ENCODE results near the gene MTREX.
"Not testable (repeated sequence)": the region's sequence is repeated elsewhere in the genome, so short reads cannot be mapped to it uniquely, and the experiment has no call there.

The MTREX gene

DNA sequence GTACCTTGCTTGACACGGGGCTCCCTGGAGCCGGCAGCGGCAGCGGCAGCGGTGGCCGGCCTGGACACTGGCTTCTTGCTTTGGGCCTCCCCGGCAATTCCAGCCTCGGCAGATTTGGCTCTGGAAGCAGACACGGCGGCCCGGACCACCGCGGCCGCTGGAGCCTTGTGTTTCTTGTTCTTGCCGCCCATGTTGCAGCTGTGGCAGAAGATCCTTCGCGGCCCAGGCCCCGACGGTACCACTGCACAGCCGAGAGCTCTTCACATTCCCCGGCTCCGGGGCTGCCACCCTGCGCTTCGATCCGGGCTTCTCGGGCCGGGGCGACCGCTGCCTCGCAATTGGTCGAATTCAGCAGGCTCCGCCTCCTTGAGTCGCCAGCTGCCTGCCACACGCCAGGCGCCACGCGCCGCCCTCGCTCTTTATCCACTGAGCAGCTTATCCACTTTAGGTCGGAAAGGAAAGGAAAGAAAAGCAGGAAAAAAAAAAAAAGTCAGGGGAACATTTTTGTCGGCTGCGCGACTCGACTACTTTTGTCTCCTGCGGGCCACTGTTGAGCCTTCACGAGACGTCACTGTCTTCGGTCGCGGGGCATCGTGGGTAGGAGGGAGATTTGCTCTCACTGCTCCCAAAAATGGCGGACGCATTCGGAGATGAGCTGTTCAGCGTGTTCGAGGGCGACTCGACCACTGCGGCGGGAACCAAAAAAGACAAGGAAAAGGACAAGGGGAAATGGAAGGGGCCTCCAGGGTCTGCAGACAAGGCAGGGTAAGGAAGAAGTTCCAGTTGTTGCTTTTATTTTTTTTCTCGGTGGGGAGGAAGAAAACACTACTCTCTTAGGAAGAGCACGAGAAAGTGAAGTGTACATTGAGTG is at the start of gene MTREX, which contains the start of gene DHX29:
MTREX (plus strand) TSS at position 607 of the 871 bp plus-strand sequence; CDS start at position 632, 25 bp downstream.
DHX29 (minus strand) TSS at position 312 of the 871 bp plus-strand sequence; CDS start at position 191, 121 bp downstream.
- peak; percentile 95 for DNase-seq

DNA sequence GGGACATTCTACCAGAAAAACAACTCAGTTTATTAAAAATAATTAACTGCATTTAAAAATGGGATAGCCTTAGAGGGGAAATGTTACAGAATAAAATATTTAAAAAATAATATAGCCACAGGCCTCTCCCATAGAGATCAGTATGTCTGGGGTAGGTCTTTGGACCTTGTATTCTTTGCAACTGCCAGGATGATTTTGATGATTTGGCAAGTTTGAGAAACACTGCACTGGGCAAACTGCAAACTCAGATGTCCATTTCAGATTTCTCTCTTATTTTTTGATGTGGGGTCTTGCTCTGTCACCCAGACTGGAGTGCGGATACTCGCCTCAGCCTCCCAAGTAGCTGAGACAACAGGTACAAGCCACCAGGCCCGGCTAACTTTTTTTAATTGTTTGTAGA is 49.5 kb upstream of the MTREX start:
- no peak for DNase-seq

DNA sequence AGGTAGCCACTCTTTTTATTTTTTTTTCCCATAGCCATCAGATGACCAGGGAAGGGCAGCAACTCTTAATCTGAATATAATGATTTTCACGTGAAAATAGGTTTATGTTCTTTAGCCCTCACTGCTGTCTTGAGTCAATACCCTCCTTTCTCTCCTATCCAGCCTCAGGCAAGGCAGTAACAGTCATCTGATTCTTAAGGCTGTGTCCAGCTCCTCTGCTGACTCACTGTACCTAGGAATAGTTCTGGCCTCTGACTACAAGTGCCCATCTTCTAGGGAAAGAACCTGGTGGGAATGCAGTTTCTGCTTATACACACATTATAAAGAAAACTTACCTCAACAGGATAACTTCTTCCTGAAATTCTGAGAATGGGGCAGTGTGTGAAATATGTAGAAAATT is 31.0 kb upstream of the MTREX start:
- DNase-seq = no peak

DNA sequence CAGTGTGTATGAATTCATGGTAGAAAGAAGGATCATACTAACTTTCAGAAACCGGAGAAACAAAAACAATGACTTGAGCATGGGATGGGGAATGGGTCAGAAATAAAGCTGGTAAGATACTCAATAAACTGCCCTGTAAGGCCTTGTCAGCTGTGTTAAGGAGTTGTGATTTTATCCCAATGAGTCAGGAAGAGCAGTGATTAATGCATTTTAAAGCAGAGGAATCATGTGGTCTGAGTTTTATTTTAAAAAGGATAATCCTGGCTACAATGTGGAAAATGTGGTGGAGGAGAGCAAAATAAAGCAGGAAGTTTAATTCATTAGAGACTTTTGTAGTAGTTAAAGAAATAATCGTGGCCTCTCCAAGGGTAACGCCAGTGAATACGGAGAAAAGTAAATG is 29.0 kb upstream of the MTREX start:
- no peak for DNase-seq

DNA sequence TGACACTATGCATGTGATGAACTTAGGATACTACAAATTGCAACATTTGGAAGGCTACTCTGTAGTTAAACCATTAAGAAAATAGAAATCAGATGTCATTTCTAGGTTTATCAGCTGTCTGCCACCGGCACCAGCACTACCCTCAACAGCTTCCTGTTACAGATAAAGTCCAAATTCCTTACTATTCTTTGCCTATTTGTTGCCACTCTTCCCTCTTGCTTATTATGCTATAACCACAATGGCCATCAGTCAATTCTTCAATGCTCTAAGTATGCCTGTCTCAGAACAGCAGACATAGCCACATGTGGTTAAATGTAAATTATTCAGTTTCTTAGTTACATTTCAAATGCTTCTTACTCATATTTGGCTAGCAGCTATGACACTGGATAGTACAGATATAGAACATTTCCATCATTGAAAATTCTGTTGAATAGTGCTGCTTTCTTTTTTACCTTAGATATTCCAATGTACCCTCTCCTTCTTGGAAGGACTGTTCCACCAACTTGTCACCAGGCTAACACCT is 21.3 kb upstream of the MTREX start:
- peak; percentile 50 for DNase-seq

DNA sequence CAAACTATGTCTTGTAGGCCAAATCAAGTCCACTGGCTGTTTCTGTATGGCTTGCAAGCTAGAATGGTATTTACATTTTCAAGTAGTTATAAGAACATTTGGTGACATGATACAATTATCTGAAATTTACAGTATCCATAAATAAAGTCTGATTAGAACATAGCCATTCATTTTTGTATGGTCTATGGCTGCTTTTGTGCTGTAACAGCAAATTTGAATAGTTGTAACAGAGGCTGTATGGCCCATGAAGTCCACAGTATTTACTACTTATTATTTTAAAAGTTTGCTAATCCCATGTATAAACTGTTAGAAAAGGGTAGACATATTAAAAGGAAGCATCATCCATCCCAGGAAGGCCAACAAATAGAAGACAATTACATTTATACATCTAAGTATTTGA is 18.0 kb upstream of the MTREX start:
- no peak for DNase-seq

DNA sequence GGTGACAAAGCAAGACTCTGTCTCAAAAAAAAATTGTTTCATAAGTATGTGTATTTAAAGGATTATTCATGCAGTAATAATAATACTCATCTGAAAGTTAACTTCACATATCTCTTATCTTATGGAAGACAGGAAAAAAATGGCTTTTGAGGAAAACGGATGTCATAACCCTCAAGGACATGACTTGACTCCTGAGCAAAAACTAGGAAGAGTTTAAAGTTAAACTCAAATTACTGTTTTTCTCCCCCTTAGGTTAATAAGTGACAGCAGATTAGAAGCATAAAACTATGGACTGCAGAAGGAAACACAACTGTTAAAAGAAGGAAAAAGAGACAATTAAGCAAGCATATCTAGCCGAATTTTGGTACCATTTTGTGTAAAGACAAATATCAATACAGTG is 16.8 kb upstream of the MTREX start:
- DNase-seq = no peak

DNA sequence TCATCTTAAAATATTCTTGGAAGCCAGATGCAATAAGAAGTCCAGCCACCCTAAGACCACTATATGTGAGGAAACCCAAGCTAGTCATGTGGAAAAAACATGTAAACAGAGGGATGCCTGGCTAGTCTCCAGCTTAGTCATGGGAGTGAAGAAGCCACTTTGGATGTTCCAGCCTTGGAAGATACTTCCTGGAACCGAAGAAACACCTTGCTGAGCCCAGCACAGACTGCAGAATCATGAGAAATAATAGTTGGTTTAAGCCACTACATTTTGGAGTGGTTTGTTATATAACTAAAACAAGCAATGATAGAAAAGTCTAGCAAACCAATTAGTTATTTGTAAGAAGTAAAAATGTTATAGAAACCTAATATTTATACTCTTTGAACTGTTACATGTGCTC is 12.9 kb upstream of the MTREX start:
- no peak for DNase-seq

DNA sequence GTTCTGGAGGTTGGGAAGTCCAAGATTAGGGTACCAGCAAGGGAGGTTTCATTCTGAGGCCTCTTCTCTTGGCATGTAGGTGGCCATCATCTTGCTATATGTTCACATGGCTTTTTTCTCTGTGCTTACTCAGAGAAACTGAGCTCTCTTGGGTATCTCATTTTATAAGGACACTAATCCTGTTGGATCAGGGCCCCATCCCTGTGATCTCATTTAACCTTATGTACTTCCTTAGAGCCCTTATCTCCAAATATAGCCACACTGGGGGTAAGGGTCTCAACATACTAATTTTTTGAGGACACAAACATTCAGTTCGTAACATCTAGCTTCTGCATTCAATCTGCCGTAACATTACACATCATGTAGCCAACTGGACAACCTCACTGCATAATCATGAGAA is 6.9 kb upstream of the MTREX start:
- DNase-seq = no peak

DNA sequence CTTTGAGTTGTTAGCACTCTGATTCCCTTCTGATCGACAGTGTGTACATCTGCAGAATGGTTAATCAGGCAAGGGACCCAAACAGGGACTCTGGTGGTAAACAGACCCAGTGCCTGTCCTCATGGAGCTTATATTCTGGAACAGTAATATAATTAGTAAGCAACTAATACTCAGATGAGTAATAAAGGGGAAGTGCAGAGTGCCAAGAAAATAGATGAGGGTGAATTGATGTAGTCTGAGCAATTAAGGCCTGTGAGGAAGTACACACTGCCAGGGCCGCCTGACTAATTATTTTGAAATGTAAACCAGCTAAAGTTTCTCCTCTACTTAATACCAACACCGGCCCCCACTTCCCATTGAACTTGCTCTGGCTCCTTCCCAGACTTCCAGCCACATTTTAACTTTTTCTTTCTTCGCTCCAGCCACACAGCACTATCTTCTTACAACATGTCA is 4.5 kb upstream of the MTREX start:
- no peak for DNase-seq

DNA sequence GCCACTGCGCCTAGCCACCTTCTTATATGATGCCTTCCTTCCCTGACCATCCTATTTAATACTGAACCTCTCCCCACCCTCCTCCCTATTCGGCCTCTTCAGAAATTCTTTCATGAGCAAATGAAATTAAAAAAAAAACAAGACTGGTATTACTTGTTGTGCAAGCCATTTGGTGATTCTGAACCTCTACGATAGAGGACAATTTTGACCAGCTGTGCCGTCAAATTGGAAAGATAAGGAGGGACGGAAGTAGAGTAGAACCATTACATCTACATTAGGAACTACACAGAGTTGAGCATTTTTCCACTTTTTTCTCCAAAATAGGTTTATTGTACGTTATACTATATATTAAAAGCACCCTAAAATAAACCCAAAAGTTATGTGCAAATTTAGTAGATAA is 3.2 kb upstream of the MTREX start:
- peak; percentile 76 for DNase-seq

DNA sequence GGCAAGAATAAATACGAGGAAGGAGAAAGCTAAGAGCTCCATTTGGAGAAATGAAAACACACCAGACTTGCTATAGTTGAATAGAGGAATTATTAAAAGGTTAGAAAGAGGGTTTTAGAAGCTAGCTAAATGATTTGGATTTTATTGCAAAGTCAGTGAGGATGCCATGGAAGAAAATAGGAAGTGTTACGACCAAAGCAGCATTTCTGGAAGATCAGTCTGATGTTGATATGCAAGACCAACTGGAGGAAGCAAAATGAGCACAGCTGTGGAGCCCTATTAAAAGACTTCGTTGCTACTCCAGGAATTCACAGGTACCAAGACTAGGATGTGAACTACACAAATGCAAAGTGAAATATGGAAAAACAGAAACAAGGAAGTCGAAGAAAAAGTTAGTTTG is 2.4 kb upstream of the MTREX start:
- peak; percentile 54 for DNase-seq

DNA sequence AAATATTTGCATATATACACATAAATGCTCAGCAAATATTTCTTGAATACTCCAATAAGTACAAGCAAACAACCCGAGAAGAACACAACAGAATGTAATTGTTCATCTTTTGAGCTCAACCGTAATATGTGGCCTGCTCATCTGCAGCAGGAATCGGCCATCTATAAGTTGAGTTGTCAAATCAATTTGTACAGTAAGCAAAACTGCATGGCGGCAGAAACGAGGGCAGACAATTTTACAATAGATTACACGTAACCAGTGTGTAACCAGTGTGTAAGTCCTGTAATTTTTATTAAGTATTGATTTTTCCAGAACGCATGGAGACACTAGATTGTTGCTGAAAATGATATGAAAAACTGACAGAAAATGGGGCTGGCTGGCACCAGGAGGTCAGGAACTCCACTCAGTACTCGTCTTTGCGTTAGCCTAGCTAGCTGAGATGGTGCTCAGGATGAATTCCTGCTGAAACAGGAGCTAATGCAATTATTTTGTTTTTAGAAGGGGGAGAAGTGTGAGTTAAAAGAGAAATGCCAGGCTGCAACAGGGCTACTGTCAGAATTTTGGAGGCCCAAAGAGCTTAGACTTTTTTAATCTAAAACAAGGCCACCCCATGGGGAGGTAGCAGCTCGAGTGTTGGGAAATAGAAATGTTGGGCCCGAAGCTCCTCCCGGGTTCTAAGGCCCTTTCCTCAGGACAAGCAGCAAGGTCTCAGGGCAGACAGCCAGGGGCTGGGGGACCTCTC is 977 bp upstream of the MTREX start:
- DNase-seq = peak; percentile 57

DNA sequence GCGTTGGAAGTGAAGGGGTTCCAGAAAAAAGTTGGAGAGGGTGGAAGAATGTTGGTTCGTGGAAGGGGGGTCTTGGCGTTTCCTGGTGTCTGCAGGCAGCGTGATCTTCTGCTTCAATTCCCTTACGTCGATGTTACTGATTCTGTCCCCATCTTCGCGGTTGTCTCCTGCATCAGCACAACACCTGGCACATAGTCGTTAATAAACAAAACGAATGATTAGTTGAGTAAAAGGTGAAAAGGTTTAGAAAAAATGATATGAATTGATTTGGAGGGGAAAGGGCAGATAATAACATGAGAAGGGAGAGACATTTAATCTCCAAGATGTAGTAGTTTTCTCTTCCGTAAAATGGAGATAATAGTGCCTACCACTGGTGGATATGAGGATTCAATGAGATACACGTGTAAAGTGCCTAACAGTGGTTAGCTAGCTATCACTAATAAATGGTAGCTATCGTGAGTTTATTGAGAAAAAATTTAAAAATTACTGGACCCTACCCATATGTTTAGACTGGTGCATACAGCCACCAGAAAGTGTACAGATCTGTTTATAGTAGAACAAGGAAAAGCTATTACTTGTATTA is 556 bp downstream of the MTREX start:
- peak; percentile 62 for DNase-seq

DNA sequence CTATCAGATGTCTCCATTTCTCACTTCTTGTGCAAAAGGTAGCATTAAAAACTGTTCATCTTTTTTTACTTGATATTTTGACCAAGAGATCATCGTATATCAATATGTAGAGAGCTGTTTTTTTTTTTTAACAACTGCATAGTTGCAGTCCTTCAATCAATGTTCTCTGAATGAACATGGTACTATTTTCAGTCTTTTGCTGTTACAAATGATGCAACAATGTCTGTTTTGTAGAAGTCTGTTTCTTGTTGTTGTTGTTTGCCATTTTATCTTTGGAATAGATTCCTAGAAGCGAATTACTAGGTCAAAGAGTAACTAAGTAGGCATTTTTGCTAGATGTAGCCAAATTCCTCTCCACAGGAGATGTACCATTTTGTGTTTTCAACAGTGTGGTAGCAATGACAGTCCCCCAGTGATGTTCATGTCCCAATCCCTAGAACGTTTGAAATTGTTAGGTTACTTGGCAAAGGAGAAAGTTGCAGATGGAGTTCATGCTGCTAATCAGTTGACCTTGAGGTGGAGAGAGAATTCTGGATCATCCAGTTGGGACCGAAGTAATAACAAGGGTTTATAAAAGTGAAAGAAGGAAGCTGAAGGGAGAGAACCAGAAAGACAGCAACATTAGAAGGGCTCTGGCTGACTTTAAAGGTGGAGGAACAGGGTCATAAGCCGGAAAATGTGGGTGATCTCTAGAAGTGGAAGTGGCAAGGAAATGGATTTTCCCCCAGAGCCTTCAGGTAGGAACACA is 6.3 kb downstream of the MTREX start:
- DNase-seq = peak; percentile 22

DNA sequence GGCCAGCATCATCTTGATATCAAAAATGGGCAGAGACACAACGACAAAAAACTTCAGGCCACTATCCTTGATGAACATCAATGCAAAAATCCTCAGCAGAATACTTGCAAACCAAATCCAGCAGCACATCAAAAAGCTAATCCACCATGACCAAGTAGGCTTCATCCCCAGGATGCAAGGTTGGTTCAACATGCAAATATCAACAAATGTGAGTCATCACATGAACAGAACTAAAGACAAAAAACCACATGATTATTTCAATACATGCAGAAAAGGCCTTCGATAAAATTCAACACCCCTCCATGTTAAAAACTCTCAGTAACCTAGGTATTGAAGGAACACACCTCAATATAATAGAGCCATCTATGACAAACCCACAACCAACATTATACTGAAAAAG is 8.5 kb downstream of the MTREX start:
- DNase-seq = no peak

DNA sequence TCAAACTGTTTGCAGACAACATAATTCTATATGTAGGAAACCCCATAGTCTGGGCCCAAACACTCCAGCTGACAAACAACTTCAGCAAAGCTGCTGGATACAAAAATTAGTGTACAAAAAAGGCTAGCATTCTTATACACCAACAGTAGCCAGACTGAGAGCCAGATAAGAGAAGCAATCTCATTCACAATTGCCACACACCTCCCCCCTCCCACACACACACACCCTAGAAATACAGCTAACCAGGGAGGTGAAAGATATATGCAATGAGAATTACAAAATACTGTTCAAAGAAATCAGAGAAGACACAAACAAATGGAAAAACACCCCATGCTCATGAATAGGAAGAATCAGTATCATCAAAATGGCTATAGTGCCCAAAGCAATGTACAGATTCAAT is 9.0 kb downstream of the MTREX start:
- DNase-seq = peak; percentile 70

DNA sequence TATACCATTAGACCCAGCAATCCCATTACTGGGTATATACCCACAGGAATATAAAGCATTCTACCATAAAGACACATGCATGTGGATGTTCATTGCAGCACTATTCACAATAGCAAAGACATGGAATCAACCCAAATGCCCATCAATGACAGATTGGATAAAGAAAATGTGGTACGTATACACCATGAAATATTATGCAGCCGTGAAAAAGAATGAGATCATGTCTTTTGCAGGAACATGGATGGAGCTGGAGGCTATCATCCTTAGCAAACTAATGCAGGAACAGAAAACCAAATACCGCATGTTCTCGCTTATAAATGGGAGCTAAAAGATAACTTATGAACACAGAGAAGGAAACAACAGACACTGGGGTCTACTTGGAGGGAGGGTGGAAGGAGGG is 10.4 kb downstream of the MTREX start:
- not testable (repeated sequence) for DNase-seq

DNA sequence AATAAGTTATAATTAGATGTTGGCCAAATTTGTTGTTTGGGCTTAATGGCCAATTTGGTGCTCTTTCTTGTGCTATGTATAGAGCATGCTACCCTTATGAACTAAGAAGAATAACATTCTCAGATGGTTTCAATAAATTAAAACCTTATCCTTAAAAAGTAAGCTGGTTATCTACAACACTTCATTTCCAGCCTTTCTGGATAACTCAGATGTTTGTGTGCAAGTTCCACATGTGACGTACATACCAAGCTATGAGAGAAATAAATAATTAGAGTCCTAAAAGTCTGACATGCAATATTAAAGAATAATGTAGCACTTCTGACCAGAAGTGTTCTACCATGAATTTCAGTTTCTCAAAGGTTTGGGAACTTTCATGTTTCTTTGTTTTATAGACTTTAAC is 11.7 kb downstream of the MTREX start:
- no peak for DNase-seq

DNA sequence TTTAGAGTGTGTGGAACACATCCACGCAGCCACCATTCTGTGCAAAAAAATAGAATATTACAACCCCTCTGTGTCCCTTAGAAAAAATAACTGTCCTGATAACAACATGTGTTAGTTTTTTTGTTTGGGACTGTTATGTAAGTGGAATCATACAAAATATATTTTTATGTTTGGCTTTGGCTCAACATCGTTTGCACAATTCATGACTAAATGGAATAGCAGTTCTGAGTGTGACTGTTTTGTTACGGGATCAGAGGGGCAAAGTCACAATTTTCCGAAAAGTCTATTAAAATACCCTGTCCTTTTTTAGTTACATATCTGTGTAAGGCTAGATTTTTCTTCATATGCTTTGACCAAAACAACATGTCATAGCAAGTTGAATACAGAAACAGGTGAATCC is 12.8 kb downstream of the MTREX start:
- no peak for DNase-seq

DNA sequence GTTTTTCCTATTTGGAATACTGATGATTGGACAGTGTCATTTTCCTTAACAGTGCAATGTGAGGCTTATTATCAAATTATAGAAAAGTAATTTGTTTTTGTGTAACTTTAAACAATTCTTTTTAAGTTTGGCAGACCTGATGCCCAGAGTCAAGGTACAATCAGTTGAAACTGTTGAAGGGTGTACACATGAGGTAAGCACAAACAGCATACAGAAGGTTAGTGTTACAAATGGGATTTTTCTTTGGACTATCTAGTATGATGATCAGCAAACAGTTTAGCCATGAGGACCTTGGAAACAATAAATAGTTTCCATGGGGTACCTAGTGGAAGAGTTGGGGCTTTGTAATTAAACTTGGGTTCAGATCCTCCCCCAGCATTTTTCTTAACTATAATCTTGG is 16.2 kb downstream of the MTREX start:
- no peak for DNase-seq

DNA sequence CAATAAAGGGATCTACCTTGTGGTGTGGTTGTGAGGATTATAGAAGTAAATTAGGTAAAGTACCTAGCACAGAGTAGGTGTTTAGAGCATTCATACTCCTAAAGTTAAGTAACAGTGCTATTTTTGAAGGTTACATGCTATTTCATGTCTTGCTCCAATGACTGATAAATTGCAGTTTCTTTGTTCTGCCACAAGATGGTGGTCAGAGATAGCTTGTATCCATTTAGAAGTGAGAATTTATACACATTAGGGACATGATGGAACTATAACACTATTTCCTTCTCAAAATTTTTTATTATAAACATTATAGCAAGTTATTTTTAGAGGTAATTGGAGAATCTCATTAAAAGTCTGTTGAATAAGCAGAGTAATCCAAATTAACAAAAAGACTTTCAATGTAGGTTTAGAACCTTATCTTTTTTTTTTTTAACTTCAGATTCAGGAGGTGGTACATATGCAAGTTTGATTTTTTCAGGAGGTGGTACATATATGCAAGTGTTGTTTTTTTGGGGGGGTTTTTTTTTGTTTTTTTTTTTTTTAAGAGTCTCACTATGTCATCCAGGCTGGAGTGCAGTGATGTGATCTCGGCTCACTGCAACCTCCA is 17.1 kb downstream of the MTREX start:
- peak; percentile 71 for DNase-seq

Data from OCI-M1 (cell line).